Gastroesophageal sphincter (tissue), 3 donors: ENCODE results near the gene MCC.

Experiments used
- EP300 ChIP-seq: sonication (generic); formaldehyde crosslinking; IDR thresholded peaks from one replicate; pipeline ENCODE4 v1.6.1; 2017; ENCODE audit warnings: antibody characterized with exemption, mild to moderate bottlenecking
- POLR2AphosphoS5 ChIP-seq: sonication (generic); formaldehyde crosslinking; IDR thresholded peaks from one replicate; pipeline ENCODE4 v1.6.1; 2017; ENCODE audit warnings: antibody characterized with exemption
- TF ChIP-seq, protein P1 (sequence below), 4 experiments: fragments of 200-600 bp in 2 of 4; fragments of 450-650 bp in 2 of 4; sonication (generic) in 1 of 4; IDR thresholded peaks; one replicate each; pipeline ENCODE4 v1.5.1; 2017 to 2019; ENCODE audit warnings: antibody characterized with exemption in 4 of 4, mild to moderate bottlenecking in 2 of 4, moderate library complexity in 2 of 4

DNA sequence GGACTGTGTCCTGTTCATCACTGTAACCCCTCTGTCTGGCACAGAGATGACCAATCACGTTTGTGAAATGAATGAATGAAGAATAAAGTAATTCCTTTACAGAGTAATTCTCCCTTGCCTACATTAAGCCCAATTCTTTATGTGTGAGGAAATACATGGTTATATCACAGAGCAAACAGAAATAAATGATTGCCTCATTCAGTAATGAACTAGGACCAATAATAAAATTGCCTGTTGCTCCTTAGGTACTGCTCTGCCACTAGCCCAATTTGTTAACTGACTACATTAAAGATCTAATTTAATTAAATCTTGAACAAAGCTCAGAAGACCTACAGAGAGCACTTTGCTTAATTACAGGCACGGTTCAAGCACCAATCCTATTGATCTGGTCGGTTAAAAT is 389.9 kb downstream of the MCC start:
- TF ChIP-seq, protein P1, sequence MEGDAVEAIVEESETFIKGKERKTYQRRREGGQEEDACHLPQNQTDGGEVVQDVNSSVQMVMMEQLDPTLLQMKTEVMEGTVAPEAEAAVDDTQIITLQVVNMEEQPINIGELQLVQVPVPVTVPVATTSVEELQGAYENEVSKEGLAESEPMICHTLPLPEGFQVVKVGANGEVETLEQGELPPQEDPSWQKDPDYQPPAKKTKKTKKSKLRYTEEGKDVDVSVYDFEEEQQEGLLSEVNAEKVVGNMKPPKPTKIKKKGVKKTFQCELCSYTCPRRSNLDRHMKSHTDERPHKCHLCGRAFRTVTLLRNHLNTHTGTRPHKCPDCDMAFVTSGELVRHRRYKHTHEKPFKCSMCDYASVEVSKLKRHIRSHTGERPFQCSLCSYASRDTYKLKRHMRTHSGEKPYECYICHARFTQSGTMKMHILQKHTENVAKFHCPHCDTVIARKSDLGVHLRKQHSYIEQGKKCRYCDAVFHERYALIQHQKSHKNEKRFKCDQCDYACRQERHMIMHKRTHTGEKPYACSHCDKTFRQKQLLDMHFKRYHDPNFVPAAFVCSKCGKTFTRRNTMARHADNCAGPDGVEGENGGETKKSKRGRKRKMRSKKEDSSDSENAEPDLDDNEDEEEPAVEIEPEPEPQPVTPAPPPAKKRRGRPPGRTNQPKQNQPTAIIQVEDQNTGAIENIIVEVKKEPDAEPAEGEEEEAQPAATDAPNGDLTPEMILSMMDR (IDR thresholded peaks at IDR 0.05) = no peak
- TF ChIP-seq POLR2AphosphoS5 (no peak), EP300 (no peak)
